HG02852 (cell line): Measurements from ENCODE around the gene FBXO15.

Experiments used
- ATAC-seq: cut with Tn5 transposase; IDR thresholded peaks from one replicate; pipeline ENCODE4 v1.9.1; 2021; ENCODE audit warnings: mild to moderate bottlenecking, moderate library complexity; ENCODE audit not compliant: unreplicated experiment

FBXO15 gene

GRCh38 chr18:74066018-74066417, 81.6 kb downstream of the FBXO15 start:
- ATAC-seq = no peak

GRCh38 chr18:74065366-74065765, 82.3 kb downstream of the FBXO15 start:
- no peak for ATAC-seq

- no peak for ATAC-seq
Measured at GRCh38 chr18:74064510-74064909, 83.1 kb downstream of the FBXO15 start.

- no peak for ATAC-seq
Measured at GRCh38 chr18:74063557-74063956, 84.1 kb downstream of the FBXO15 start.

GRCh38 chr18:74063023-74063422, 84.6 kb downstream of the FBXO15 start:
- no peak for ATAC-seq

DNA sequence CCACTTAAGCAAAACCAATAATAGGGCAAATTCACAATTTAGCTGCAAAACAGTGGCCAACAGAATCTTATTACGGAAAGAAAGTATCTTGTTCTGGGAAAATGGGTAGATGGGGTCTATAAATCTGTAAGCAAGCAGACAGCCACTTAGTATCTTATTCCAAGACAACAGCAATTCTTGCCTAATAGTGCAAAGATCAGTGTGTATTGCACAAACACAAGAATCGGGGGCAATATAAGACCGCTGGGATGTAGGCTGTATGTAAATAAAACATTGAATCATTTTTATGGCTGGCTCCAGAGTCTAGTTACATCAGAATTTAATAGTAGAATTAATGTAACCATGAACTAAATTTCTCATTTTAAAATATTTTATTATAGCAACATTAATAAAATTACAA, 85.6 kb downstream of the FBXO15 start:
- ATAC-seq = no peak

DNA sequence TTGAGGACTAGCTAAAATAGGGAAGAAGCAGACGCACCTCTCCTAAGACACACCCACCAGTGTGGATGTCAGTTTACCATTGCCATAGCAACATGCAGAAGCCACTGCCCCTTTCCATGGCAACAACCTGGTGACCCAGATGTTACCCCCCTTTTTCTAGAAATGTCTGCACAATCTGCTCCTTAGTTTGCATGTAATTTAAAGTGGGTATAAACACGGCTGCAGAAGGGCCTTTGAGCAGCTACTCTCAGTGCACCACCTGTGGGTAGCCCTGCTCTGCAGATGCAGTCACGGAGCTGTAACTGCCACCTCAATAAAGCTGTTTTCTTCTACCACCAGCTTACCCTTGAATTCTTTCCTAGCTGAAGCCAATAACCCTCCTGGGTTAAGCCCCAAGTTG, 87.1 kb downstream of the FBXO15 start:
- no peak for ATAC-seq

DNA sequence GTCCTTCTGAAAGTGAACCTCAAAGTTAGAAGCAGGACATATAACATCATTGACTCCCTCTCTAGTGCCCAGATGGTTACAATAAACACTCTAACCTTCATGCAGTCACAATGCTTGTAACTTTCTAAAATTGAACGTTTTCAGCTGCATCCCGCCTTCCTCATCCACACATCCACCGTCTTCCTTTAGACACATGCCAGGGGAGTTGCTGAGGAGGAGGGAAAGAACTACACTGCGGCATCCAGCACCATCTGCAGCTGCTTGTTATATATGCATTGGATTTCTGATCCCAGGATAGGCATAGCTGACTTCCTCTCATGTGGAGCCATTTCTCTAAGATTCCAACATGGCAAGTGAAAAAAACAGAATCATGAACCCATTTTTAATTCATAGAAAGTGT, 96.8 kb downstream of the FBXO15 start:
- ATAC-seq = no peak

DNA sequence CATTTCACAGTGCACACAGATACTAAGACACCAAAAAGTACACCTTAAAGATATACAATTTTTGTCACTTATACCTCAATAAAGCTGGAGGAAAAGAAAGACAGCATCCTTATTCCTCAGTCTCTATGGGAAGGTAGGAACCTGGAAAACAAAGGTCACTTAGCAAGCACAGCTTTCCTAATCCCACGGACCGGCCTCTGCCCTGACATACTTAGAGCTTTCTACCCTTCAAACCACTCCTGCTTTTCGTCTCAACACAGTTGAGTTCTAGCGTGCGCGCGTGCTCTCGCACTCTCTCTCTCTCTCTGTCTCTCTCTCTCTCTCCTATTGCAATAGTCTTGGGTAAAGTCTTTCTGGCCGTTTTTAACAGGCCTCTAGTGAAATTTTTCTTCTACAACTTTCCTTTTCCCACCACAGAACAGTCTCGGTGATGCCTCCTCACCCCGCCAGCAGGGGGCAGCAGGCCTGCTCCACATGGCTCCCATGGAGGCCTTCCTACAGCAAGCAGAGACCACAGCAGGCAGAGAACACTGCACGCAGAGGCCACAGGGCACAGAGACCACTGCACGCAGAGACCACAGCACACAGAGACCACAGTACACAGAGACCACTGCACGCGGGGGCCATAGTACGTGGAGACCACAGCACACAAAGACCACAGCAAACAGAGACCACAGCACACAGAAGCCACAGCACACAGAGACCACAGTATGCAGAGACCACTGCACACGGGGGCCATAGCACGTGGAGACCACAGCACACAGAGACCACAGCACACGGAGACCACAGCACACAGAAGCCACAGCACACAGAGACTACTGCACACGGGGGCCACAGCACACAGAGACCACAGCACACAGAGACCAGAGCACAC, 106.9 kb downstream of the FBXO15 start:
- peak; percentile 82 for ATAC-seq

- no peak for ATAC-seq
Measured at GRCh38 chr18:74040008-74040407, 107.6 kb downstream of the FBXO15 start.

DNA sequence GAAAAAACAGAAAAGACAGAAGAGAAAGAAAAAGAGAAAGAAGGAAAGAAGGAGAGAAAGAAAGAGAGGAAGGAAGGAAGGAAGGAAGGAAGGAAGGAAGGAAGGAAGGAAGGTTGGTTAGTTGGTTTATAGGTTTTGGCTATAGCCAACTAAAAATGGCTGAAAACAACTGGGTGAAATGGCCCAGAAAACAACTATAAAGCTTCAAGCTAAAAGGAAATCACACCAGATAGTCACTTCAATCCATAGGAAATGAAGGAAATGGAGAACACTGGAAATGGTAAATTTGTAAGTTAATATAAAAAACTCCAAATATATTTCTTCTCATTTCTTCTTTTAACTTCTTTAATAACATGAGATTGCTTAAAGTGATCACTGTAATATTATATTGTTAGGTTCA, 118.5 kb downstream of the FBXO15 start:
- ATAC-seq = no peak
